22Rv1 (cell line): ENCODE measurements around the gene STKLD1.

Source experiments
- CTCF ChIP-seq: fragments of 450-650 bp; IDR thresholded peaks from 2 replicates; pipeline ENCODE4 v1.5.1; 2017; ENCODE audit warnings: mild to moderate bottlenecking
- ZFX ChIP-seq: fragments of 450-650 bp; IDR thresholded peaks from 2 replicates; pipeline ENCODE4 v1.6.1; 2017; ENCODE audit warnings: antibody characterized with exemption, borderline replicate concordance

DNA sequence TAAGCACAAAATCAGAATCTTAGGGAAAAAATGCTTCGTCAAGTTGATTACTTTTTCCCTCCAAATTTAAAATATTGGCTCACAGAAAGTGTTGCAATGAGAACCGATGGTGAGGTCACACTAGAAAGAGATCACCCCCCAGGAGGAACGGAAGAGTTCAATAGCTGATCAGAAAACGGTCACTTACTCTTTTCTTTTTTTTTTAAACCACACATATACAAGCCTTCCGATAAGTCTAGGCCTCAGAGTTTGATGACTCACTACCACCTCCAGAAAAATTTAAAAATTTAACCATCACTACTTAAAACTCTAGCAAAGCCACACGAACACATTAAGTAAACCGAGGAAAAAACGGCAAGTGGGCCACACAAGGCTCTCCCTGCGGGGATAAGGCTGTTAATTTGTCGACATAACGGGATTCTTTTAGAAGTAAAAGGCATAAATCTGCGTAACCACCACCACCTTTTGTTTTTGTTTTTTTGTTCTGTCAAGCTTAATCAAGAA lies 1.5 kb upstream of the STKLD1 start:
- TF ChIP-seq CTCF (no peak), ZFX (no peak)
